Measurements from ENCODE around the gene TOLLIP. TPM values are rescaled to one million over a fixed set of nuclear protein-coding genes. Genes with fewer than 3 reads are reported as not detected.
A peak's percentile ranks its signal among the peaks of the same experiment; 100 is the strongest.

Gene TOLLIP
- total RNA-seq, 1 donor from 2014 or later = 71.1 TPM

GRCh38 chr11:1354125-1354938, 44.9 kb upstream of the TOLLIP start:
- no peaks in the 10 kb centered on the region for H3K36me3 ChIP-seq
- H3K9me3 ChIP-seq = no peaks in the 10 kb centered on the region
- no peaks in the 10 kb centered on the region for H3K4me1 ChIP-seq
- no peak for TF ChIP-seq CTCF (IDR thresholded peaks at IDR 0.05)
- H3K27me3 ChIP-seq = peaks cover 7% of the 10 kb centered on the region
- intact Hi-C loops (cut with DNase I) = no loop called here
- DNase-seq (peak; percentile 46), ATAC-seq (peak; percentile 9)
- no peak overlapping the region for H3K4me3 ChIP-seq
- no peak overlapping the region for H3K27ac ChIP-seq

GRCh38 chr11:1353383-1354124, 44.1 kb upstream of the TOLLIP start:
- no peaks in the 10 kb centered on the region for H3K36me3 ChIP-seq

GRCh38 chr11:1352696-1353382, 43.4 kb upstream of the TOLLIP start:
- intact Hi-C loops (cut with DNase I) = no loop called here
- ATAC-seq = no peak
- Histone ChIP-seq H3K36me3 (no peaks in the 10 kb centered on the region), H3K4me1 (no peaks in the 10 kb centered on the region), H3K27ac (no peak overlapping the region), H3K4me3 (no peak overlapping the region), H3K9me3 (no peaks in the 10 kb centered on the region), H3K27me3 (peaks cover 7% of the 10 kb centered on the region)
- no peak for TF ChIP-seq CTCF (IDR thresholded peaks at IDR 0.05)
- DNase-seq = peak; percentile 8

More at GRCh38 chr11:1353383-1354124, 44.1 kb upstream of the TOLLIP start:
- Histone ChIP-seq H3K4me1 (no peaks in the 10 kb centered on the region), H3K4me3 (no peak overlapping the region), H3K27ac (no peak overlapping the region), H3K9me3 (no peaks in the 10 kb centered on the region), H3K27me3 (peaks cover 7% of the 10 kb centered on the region)
- intact Hi-C loops (cut with DNase I) = no loop called here
- DNase-seq (peak; percentile 64), ATAC-seq (no peak)
- TF ChIP-seq CTCF (IDR thresholded peaks at IDR 0.05) = no peak

- no peak for TF ChIP-seq CTCF (IDR thresholded peaks at IDR 0.05)
- DNase-seq (peak; percentile 4), ATAC-seq (no peak)
- Histone ChIP-seq H3K4me1 (no peaks in the 10 kb centered on the region), H3K9me3 (no peaks in the 10 kb centered on the region), H3K27me3 (peaks cover 7% of the 10 kb centered on the region), H3K36me3 (no peaks in the 10 kb centered on the region), H3K27ac (no peak overlapping the region), H3K4me3 (no peak overlapping the region)
- intact Hi-C loops (cut with DNase I) = no loop called here
Observed at GRCh38 chr11:1351278-1351937, 42.0 kb upstream of the TOLLIP start.

GRCh38 chr11:1350086-1350725, 40.8 kb upstream of the TOLLIP start:
- Histone ChIP-seq H3K27ac (no peak overlapping the region), H3K4me1 (no peaks in the 10 kb centered on the region), H3K4me3 (no peak overlapping the region), H3K9me3 (no peaks in the 10 kb centered on the region), H3K36me3 (no peaks in the 10 kb centered on the region), H3K27me3 (peaks cover 7% of the 10 kb centered on the region)
- TF ChIP-seq CTCF (IDR thresholded peaks at IDR 0.05) = no peak
- DNase-seq = peak; percentile 54
- intact Hi-C loops (cut with DNase I) = no loop called here
- ATAC-seq = no peak

Data from upper lobe of right lung (tissue), 1 donor.